Measurements from ENCODE around the gene SRCAP. TPM values are rescaled to one million over a fixed set of nuclear protein-coding genes. Genes with fewer than 3 reads are reported as not detected.

SRCAP gene
- total and polyA plus RNA-seq, 11 donors = 22.9 to 51.2 (median 39.7) TPM

- peak in 2 of 4 donors; percentile 13 to 24 for ATAC-seq
- Histone ChIP-seq H3K4me3 (no peak overlapping the region), H3K27me3 (no peaks in the 10 kb centered on the region), H3K36me3 (peaks cover 8 to 100% (median 99%) of the 10 kb centered on the region in 9 donors), H3K27ac (peak overlapping the region in 3 of 12 donors; percentile 21 to 87 (median 27)), H3K9me3 (no peaks in the 10 kb centered on the region), H3K4me1 (peaks cover 0 to 37% (median 0%) of the 10 kb centered on the region in 12 donors)
- 77 to 81% (median 79%) methylated on average over 17 of the region's 17 CpGs for WGBS, 4 donors
- intact Hi-C loops (cut with DNase I) = no loop called here
- peak in 1 of 5 donors; percentile 3 for DNase-seq
- TF ChIP-seq CTCF (IDR thresholded peaks at IDR 0.05) (no peak), POLR2A (IDR thresholded peaks at IDR 0.05) (no peak)
Observed at GRCh38 chr16:30715750-30716445, 16.9 kb downstream of the SRCAP start.

GRCh38 chr16:30720086-30720485 lies 21.1 kb downstream of the SRCAP start:
- no peak for TF ChIP-seq CTCF (IDR thresholded peaks at IDR 0.05)
- TF ChIP-seq POLR2A (IDR thresholded peaks at IDR 0.05) = no peak
- no peak overlapping the region for H3K27ac ChIP-seq
- H3K4me3 ChIP-seq = no peak overlapping the region
- peaks cover 4 to 100% (median 99%) of the 10 kb centered on the region in 9 donors for H3K36me3 ChIP-seq
- no peaks in the 10 kb centered on the region for H3K9me3 ChIP-seq
- DNase-seq (no peak), ATAC-seq (no peak)
- H3K27me3 ChIP-seq = no peaks in the 10 kb centered on the region
- H3K4me1 ChIP-seq = peaks cover 0 to 31% (median 0%) of the 10 kb centered on the region in 12 donors
- intact Hi-C loops (cut with DNase I) = no loop called here
- WGBS, 4 donors = 72 to 81% (median 78%) methylated on average over 11 of the region's 11 CpGs

GRCh38 chr16:30720694-30721093 lies 21.7 kb downstream of the SRCAP start:
- H3K4me1 ChIP-seq = peaks cover 0 to 31% (median 0%) of the 10 kb centered on the region in 12 donors
- no peak overlapping the region for H3K27ac ChIP-seq
- no peak for DNase-seq
- no peak for ATAC-seq
- H3K36me3 ChIP-seq = peaks cover 4 to 100% (median 99%) of the 10 kb centered on the region in 9 donors
- no peaks in the 10 kb centered on the region for H3K9me3 ChIP-seq
- WGBS, 4 donors = 82 to 93% (median 88%) methylated on average over 8 to 9 of the region's 9 CpGs
- no peak overlapping the region for H3K4me3 ChIP-seq
- intact Hi-C loops (cut with DNase I) = no loop called here
- H3K27me3 ChIP-seq = no peaks in the 10 kb centered on the region
- TF ChIP-seq POLR2A (IDR thresholded peaks at IDR 0.05) (no peak), CTCF (IDR thresholded peaks at IDR 0.05) (no peak)

GRCh38 chr16:30721167-30721566 lies 22.2 kb downstream of the SRCAP start:
- no peak for ATAC-seq
- H3K36me3 ChIP-seq = peaks cover 4 to 100% (median 99%) of the 10 kb centered on the region in 9 donors
- no peaks in the 10 kb centered on the region for H3K27me3 ChIP-seq
- 89 to 96% (median 94%) methylated on average over 8 of the region's 8 CpGs for WGBS, 4 donors
- no peaks in the 10 kb centered on the region for H3K9me3 ChIP-seq
- H3K27ac ChIP-seq = no peak overlapping the region
- intact Hi-C loops (cut with DNase I) = no loop called here
- DNase-seq = no peak
- peaks cover 0 to 31% (median 0%) of the 10 kb centered on the region in 12 donors for H3K4me1 ChIP-seq
- no peak for TF ChIP-seq POLR2A (IDR thresholded peaks at IDR 0.05)
- TF ChIP-seq CTCF (IDR thresholded peaks at IDR 0.05) = no peak
- no peak overlapping the region for H3K4me3 ChIP-seq
